Bronchus fibroblast of lung (primary cell): Measurements from ENCODE around the gene TMUB2. TPM values are rescaled to one million over a fixed set of nuclear protein-coding genes. Genes with fewer than 3 reads are reported as not detected.

Experiments used
- total RNA-seq: library from RNA; depleted of rRNA; stranded (reverse); fragments of >200 nt; gene quantifications from 2 replicates; pipeline ENCODE4 v1.2.3, GENCODE V29; 2015

Gene TMUB2
- 24.0 and 27.5 TPM in 2 replicates for total RNA-seq

GRCh38 chr17:44186307-44187130, at the start of gene TMUB2:
Gene TMUB2, plus strand, starts transcription at chr17:44186972. Its CDS starts 737 bp downstream, at chr17:44187709.

GRCh38 chr17:44170499-44171201, 16.1 kb upstream of the TMUB2 start, which contains the start of gene ASB16:
Gene ASB16, plus strand, starts transcription at chr17:44170704. Its CDS starts 86 bp downstream, at chr17:44170790.

GRCh38 chr17:44199553-44200477, 13.0 kb downstream of the TMUB2 start, which contains the start of gene ATXN7L3:
Gene ATXN7L3, minus strand, starts transcription at chr17:44199884. Its CDS starts 1,814 bp downstream, at chr17:44198070.

GRCh38 chr17:44219616-44220212, 32.9 kb downstream of the TMUB2 start, which contains the start of gene UBTF:
Gene UBTF, minus strand, starts transcription at chr17:44219675. Its CDS starts 1,446 bp downstream, at chr17:44218229.

Other genes with a start within 250 kb of the TMUB2 start
- not detected in 2 replicates for gene PPY, start 244.5 kb upstream of the TMUB2 start, total RNA-seq
- gene PYY, start 233.0 kb upstream of the TMUB2 start, total RNA-seq: 0.45 and 0.50 TPM in 2 replicates
- gene NAGS, start 182.3 kb upstream of the TMUB2 start, total RNA-seq: 14.7 and 16.6 TPM in 2 replicates
- 65.7 and 66.2 TPM in 2 replicates for gene TMEM101, start 172.0 kb upstream of the TMUB2 start, total RNA-seq
- gene LSM12, start 120.3 kb upstream of the TMUB2 start, total RNA-seq: 43.7 and 45.0 TPM in 2 replicates
- 70.8 and 73.0 TPM in 2 replicates for gene G6PC3, start 116.2 kb upstream of the TMUB2 start, total RNA-seq
- gene HDAC5, start 63.3 kb upstream of the TMUB2 start, total RNA-seq: 40.1 and 50.8 TPM in 2 replicates
- 8.3 and 8.4 TPM in 2 replicates for gene HROB, start 45.0 kb upstream of the TMUB2 start, total RNA-seq
- under 0.01 TPM in 1 of 2 replicates, not detected in the other for gene ASB16, start 16.3 kb upstream of the TMUB2 start, total RNA-seq
- gene ATXN7L3, start 12.9 kb downstream of the TMUB2 start, total RNA-seq: 41.5 and 44.9 TPM in 2 replicates
- gene UBTF, start 32.7 kb downstream of the TMUB2 start, total RNA-seq: 34.6 and 38.8 TPM in 2 replicates
- not detected in 2 replicates for gene SLC4A1, start 81.2 kb downstream of the TMUB2 start, total RNA-seq
- not detected in 2 replicates for gene RUNDC3A, start 121.6 kb downstream of the TMUB2 start, total RNA-seq
- gene SLC25A39, start 137.9 kb downstream of the TMUB2 start, total RNA-seq: 101 and 108 TPM in 2 replicates
- 142 and 154 TPM in 2 replicates for gene GRN, start 158.3 kb downstream of the TMUB2 start, total RNA-seq
- gene FAM171A2, start 176.9 kb downstream of the TMUB2 start, total RNA-seq: 6.2 and 7.4 TPM in 2 replicates
- 0.15 and 0.17 TPM in 2 replicates for gene ITGA2B, start 202.7 kb downstream of the TMUB2 start, total RNA-seq